NK-92 treated with Interleukin-12 subunit alpha and Interleukin-12 subunit beta, amount 100 ng/mL, for 24 hours (cell line): Measurements from ENCODE around the gene PLEKHA7.
A peak's percentile ranks its signal among the peaks of the same experiment; 100 is the strongest.
"Not testable (repeated sequence)": the region's sequence is repeated elsewhere in the genome, so short reads cannot be mapped to it uniquely, and the experiment has no call there.

Experiments
- DNase-seq: peaks from one replicate; lab custom pipeline; 2025; lab: John Stamatoyannopoulos, UW

PLEKHA7 gene

DNA sequence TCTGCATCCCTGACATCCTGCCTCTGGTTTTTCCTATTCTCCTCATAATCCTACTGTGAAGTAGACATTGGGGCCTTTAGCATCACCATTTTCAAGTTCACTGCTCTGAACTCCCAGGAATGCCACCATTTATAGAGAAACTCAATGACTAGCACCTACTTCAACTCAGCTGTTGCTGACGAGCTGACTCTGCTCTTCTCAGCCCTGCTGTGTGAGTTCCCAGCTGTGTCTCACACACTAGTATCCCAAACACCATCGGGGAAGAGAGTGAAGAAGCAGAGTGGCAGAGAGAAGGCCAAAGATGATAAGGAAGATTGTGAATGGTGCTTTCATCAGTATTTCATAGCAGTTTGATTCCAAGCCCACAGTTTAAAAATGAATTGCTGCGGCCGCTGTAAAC is 71.9 kb downstream of the PLEKHA7 start:
- no peak for DNase-seq

DNA sequence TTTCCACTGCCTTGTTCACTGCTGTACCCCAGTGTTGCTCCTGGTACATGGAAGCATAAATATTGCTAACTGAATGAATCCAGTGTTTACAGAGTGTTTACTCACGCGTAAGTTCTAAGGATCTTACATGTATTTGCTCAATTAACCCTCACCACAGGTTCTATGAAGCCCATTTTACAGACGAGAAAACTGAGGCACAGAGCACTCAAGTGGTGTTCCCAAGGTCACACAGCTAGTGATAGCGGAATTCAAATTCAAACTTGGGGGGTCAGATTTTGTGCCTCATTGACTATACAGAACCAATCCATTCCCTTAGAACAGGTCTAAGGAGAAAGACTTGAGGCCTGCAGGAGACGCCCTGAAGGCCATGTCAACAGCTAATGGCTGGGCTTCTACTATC is 72.3 kb downstream of the PLEKHA7 start:
- no peak for DNase-seq

DNA sequence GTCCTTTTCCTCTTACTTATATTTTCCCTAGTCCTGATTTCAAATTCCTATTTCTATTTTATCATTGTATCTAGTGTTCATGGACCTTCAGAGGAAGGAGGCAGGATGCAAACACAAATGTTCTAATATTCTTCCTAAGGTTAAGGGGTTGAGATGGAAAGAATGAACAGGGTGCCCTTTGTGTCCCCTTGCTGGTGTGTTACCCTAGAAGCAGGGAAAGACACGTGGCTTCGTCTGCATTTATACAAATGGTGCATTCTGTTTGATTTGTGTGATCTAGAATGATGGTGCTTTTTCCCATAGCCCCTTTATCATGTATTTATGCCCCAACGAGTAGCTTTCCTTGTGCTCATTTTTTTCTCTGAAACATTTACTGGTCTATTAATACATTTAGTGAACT is 76.2 kb downstream of the PLEKHA7 start:
- DNase-seq, result no peak

DNA sequence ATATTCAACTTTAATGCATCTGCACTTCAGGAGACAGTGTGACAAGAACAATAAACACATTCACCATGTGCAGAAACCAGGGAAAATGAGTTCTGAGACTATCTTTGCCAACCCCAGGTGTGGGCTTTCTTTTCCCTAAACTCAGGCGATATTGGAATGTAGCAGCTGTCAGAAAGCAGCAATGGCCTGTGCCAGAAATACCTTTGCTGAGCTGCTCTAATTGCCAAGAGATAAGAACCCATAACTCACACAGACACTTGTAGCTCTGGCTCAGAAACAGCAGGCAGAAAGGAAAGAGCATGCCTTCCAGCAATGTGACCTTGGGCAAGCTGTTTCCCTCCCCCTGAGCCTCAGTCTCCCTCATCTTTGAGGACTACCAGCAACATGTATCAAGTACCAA is 77.6 kb downstream of the PLEKHA7 start:
- DNase-seq, result no peak

DNA sequence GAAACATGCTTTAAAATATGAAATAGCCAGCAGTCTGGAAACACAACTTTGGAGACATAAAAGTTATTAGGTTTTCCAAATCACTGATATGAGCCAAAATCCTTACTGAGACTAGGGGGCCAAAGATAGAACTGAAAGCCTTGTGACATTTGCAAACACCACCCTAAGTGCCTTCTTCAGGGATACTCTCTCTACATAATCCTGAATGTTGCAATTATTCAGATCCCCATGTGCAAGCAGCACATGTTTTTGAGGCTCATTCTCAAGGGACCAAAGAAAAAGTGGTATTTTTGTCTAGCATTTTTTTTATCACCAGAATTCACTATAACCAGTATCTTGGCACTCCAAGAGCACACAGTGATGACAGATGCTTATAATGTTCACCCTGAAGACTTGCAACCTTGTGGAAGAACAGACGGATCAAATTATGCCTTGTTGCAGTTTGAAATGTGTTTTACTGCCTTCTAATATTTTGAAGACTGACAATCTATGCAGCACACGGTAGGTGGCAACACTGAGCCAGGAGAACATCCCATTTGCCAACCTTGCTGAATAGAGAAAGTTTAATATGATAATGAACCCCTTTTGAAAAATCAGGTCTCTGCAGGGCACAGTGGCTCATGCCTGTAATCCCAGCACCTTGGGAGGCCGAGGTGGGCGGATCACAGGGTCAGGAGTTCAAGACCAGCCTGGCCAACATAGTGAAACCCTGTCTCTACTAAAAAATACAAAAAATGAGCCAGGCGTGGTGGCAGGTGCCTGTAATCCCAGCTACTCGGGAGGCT is 78.5 kb downstream of the PLEKHA7 start:
- DNase-seq, result peak; percentile 5

DNA sequence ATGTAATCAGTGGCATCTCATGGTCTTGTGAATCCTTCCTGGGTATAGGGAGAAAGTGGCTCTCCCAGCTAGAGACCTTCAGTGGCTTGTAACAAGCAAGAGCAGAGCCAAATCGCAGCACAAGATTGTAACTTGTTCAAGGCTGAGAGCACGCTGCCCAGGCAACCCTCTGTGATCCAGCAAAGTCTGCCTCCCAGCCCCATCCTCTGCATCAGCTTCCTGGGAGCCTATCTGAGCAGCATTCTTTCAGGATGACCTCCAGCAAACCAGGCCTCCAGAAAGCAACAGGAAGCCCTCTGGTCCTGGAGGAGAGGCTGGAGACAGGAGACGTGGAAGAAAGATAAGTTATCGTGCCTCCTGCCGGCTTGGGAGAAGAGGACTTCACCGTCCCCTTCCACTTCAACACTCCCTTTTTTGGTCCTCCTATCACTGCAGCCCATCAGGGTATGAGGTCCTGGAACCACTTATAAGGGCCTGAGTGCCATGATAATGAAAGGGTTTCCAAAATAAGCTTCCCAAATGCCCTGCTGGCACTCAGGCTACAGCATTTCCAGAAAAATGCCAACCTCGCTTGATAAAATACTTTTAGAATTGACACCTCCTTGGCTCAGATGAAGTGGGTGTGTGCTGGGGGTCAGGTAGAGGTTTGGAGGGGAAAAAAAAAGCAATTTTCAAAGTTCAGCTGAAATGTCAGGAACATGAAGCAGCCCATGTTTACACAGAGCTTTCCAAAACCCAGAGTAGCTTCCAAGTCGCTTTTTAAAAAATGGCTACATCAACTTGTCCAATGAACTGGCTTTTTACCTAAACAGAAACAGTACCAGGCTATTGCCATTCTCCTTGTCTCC is 80.2 kb downstream of the PLEKHA7 start:
- DNase-seq, result no peak

DNA sequence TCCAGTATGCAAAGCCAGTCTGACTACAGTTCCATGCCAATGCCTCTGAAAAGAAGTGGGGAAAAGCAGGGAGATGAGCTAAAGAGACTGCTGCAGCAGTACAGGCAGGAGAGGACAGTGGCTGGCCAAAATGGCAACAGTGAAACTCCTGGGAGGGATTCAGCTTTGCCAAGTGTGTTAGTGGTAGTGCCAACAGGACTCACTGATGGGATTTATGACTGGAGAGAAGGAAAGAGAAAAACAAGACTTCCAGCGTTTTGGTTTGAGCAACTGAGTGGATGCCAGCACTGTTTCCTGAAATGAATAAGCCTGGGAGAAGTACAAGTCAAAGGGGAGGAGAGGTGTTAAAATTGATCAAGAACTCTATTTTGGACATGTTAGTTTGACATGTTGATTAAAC is 80.9 kb downstream of the PLEKHA7 start:
- no peak for DNase-seq

DNA sequence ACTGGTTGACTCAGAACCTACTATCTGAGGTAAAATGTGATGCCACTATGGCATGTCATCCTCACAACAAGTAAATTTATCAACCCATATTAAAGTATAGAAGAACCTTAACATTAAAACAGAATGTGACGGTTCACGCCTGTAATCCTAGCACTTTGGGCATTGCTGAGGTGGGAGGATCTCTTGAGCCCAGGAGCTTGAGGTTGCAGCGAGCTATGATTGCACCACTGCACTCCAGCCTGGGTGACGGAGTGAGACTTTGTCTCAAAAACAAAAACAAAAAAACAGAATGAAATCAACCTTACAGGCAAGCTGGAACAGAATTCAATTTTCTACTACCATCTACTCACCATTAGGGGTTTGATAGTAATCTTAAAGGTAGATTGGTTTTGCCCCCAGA is 86.2 kb downstream of the PLEKHA7 start:
- DNase-seq, result no peak

DNA sequence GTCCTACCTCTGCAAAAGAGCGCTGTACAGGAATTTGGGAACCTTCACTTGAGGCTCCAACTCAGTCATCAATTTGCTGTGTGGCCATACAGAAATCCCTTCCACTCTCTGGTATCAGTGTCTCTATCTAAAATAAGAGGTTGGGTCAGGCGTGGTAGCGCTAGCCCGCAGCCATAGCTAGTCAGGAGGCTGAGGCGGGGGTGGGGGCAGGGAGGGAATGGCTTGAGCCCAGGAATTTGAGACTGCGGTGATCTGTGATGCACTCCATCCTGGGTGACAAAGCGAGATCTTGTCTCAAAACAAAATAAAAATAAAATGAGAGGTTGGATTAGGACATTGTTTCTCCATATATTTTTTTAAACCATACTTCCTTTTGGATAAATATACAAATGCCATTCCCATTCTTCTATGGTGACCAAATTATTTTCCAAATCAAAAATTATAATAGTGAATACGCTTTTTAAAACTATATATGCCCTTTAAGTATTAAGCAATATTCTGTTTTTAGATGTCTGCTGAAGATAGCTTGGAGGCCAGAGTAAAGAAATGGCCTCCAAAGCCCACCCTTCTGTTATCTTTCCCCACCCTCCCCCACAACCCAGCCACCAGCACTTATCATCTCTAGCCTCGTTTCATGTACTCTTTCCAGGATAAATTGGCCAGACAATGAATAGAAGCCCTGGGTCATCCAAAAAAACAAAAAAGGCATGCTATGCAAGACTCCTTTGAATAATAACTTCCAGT is 87.2 kb downstream of the PLEKHA7 start:
- no peak for DNase-seq

DNA sequence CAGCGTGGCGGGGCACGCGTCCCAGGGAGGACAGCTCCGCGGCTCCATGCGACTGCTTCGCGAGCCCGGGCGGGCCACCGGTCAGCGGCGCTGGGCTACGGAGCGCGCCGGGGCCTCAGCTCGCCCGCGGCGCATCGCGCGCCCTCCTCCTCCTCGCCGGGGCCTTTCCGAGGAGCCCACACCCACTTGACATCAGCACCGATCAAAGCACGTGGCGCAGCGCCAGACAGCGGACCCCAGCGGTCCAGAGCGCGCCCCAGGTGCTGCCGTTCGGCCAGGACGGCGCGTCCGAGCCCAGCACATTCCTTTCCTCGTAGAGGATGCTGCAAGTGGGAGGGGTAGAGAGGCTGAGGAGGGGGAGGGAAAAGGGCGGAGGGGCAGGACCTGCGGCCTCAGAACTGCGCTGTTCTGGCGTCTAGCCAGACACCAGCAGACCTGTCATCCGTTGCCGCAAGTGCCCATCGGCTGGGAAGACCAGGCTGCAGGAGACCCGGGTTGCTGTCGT is 88.6 kb downstream of the PLEKHA7 start:
- DNase-seq, result no peak

DNA sequence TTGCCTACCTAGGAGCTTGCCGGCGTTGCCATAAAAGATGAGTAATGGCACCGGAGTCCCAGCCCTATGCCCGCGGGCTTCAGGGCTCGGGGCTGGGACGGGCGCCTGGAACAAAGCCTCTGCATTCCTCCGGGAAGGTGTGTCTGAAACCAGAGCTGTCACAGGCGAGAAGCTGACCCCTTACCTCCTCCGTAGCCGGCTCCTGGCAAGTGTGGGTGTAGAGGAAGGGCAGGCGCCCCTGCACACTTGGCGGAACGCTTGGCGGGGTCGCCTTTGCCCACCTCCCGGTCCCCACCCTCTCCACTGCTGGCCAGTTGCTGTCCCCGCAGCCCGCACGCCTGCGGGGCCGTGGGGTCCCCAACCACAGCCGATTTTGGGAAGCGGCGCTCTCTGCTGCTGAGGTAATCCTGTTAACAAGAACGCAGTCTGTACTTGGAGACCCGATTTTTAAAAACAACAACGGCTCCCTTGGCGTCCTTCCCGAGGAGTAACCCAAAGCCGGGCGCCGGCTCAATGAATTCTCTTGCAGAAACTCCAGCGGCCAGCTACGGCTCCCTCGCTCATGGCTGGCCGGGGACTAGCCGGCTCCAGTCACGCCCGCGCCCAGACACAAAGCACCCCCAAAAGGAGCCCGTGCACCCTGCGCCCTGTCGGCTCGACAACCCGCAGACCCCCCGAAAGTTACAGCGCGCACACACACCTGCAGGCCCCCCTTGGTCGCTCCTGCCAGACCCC is 89.2 kb downstream of the PLEKHA7 start:
- DNase-seq, result no peak

DNA sequence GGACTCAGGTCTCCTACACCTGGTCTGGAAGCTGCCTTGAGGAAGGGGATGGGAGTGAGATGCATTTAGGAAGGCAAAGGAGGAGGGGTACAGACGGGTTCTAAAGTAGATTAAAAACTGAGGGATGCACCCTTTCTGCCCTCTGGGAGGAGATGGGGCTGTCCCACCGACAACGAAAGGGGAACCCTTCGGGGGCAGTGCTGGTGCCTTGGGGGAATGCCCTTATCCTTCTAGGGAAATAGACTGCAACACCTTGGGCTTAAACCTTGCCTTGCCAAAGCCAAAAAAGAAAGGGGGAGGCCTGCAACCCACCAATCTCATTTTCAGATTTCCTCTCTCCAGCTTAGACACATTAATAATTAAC is 89.8 kb downstream of the PLEKHA7 start:
- DNase-seq, result no peak

DNA sequence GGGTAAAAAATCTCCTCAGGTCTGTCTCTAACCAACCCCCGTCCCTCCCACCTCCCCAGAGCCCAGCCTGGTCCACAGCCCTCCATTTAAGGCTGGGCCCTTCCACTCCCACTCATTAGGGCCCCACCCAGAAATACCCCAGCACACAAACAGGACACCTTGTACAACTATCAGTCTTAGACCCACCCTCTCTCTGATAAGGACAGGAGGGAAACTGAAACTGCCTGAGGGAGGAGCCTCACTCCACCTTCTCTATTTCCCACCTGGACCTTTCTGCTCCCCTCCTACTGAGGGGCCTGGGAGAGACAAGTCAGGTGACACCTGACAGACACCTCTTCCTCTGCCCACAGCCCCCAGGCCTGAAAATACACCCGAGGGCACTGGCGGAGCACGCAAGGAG is 90.2 kb downstream of the PLEKHA7 start:
- DNase-seq, result no peak

DNA sequence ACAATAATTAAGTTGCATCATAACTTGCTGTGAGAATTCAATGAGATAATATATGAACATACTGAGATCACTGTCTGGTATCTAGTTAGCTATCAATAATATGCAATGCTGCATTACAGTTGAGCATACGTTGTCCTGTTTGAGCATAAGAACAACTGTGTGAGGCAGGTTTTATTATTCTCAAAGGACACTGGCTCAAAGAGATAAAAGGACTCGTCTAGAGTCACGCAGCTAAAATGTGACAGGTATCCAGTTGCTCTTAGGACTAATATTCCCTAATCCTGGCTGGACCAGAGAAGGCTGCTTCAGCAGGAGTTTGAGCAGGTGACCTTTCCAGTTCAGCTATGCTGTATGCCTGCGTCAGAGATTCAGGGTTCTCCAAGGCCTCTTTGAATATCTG is 92.5 kb downstream of the PLEKHA7 start:
- DNase-seq, result no peak

DNA sequence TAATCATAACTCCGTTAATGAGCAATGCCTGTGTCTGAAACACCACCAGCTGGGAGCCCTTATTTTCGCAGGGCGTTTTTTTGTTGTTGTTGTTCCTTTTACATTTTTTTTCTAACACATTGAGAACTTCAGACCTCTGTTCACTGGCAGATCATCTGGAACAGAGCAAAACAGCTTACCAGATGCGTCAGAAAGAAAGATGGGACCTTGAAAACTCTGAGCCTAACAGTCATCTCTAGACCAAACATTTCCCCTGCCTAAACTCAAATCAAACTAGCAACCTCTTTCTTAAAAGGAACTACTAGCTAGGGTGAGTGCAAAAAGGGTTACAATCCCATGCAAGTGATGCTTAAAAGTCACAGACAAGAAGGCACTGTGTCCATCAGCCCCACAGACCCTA is 93.2 kb downstream of the PLEKHA7 start:
- no peak for DNase-seq

DNA sequence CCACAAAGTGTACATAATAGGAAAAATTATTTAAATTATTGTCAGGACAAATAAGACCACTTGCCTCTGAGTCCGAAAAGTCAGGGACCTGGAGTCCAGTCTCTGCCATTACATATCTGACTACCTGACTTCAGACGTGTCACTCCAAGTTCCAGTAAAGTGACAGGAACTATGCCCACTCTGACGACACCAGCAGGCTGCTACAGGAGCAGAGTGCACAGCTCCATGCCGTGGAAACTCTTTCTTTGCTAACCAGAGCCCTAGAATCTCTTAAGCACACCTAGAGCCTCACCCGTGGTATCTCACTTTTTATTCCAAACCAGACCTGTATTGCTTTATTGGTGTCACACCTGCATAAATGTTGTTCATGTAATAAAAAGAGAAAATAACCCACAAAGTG is 93.7 kb downstream of the PLEKHA7 start:
- DNase-seq, result no peak

DNA sequence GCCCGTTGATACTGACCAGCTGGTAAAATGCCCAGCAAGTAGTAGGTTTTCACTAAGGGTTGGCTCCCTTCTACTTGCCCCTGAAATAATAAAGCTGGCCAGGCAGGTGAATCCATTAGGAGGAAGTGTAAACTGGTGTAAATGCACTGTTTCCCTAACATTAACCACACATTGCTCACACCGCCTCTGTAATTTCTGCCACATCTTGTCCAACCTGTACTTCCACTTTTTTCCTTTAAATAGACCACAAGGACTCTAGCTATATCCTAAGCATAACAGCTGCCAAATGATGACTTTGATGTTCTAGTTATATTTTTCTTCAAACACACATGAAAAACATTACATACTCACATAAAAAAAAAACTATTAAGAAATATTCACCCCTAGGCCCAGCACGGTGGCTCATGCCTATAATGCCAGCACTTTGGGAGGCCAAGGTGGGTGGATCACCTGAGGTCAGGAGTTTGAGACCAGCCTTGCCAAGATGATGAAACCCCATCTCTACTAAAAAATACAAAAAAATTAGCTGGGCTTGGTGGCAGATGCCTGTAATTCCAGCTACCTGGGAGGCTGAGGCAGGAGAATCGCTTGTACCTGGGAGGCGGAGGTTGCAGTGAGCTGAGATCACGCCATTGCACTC is 95.6 kb downstream of the PLEKHA7 start:
- not testable (repeated sequence) for DNase-seq

DNA sequence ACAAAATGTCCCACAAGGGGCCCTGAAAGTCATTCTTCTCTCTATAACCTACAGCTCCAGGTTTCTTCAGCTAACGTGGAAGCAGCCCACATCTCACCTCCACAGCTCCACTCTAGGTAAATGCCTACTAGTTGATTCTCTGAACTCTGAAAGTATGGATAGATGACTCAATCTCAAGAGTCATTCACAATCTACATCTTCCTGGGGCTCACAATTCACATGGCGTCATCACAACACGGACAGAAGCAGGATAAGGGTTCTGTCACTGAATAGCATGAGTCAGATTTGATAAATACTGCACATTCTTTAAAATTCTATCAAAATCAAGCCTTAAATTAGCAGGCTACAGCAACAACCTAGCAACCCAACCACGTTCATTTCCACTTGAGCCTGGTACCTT is 96.3 kb downstream of the PLEKHA7 start:
- no peak for DNase-seq

DNA sequence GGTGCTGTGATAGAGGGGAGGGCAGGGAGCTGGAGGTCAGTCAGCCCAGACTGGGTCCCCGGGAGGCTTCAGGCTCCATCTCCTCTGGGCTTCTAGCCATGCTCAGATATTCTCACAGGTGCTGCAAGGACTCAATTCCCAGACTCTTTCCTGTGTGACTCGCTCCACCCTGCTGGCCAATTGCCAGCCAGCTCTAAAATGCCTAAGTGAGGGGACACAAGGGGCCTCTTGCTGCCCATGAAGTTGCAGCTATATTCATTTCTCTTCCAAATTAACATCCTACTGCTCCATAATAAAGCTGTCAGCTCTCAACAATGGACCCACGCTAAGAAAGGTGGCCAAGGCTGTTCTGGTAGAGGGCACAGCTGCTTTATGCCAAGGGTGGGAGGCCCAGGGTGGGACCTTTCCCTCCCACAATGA is 101.5 kb downstream of the PLEKHA7 start:
- DNase-seq, result no peak

DNA sequence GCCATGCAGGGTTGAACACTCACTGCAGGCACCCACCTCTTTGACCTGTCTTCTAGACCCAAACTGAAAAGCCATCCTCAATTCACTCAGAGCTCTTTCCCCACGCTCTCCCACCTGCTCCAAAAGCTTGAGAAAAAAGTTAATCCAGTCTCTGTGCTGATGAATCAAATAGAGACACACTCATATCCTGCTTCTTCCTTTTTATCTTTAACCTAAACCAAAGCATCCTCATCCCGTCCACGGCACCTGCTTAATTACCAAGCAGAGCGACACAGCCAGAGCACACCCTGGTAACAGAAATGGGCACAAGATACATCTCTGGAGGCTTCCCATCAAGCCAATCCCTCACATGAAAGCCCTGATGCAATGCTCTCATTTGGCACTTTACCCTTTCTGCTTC is 102.6 kb downstream of the PLEKHA7 start:
- DNase-seq, result no peak

DNA sequence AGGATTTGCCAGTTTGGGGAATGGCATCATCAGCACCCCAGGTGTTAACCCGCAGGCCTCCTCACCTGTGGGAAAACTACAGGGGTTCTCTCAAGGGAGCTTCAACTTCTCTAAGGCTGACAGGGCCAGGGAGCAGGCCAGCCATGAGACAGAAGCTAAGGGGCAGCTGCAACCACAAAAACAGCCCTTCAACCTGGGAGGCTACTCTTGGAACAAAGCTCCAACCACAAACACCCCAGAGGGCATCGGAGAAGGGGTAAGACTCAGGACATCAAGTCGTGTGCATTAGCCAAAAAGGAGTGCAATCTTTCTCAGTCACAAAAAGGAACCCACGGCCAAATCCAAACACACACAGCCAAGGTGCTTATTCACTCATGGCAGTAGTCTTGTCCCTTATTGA is 103.0 kb downstream of the PLEKHA7 start:
- no peak for DNase-seq
